ENCODE results near the gene MACROD1.

The MACROD1 gene

DNA sequence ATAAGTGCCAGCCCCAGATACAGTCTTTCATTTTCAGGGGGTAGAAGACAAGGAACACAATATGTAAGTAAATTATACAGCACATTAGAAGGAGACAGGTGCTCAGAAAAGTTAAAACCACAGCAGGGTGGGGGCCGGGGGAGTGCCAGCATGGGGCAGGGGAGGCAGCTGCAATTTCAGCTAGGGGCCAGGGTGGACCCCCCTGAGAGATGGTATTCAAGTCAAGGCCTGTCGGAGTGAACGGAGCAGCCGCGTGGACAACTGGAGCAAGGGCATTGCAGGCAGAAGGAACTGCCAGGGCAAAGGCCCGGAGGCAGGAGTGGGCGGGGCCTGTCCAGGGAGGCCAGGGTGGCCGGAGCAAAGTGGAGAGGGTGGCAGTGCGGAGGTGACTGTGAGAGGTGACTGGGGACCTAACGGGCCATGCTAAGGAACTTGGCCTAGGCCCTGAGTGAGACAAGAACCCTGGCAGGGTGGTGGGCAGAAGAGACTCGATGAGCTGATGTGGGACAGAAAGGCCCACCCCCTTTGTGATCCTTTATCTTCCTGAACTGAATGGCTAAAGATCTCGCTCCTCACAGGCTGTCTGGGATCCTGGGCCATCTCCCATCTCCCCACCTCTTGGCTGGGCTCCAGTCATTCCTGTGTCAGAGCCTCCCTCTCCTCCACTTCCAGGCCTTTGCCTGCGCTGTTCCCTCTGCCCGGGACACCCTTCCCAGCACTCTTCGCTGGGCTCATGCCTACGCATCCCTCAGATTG, 152.6 kb downstream of the MACROD1 start:
- no peak for DNase-seq (ENCODE audit: low read depth)

DNA sequence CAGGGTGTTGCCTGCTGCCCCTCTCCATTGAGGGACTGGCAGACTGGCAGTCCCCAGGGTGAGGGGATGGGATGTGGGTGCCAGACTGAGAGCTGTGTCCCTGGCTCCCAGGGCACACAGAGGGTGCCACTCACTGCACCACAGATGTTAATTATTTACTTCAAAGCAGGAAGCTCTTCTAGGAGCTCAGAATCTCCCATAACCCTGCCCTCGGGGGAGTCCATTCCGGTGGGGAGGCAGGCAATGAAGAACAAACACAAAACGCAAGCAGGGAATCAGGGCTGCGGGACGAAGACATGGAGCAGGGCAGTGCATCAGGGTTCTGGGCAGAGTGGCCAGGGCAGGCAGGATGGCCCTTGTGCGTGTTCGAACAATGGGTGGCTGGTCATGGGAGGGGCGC, 154.5 kb downstream of the MACROD1 start:
- no peak for DNase-seq (ENCODE audit: low read depth)

DNA sequence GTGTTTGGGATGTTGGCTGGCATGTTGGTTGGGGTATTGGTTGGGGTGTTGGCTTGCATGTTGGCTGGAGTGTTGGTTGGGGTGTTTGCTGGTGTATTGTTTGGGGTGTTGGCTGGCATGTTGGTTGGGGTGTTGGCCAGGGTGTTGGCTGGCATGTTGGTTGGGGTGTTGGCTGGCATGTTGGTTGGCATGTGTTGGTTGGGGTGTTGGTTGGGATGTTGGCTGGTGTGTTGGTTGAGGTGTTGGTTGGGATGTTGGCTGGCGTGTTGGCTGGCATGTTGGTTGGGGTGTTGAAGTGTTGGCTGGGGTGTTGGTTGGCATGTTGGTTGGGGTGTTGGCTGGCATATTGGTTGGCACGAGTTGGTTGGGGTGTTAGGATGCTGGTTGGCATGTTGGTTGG, 155.1 kb downstream of the MACROD1 start:
- DNase-seq (ENCODE audit: low read depth): no peak

DNA sequence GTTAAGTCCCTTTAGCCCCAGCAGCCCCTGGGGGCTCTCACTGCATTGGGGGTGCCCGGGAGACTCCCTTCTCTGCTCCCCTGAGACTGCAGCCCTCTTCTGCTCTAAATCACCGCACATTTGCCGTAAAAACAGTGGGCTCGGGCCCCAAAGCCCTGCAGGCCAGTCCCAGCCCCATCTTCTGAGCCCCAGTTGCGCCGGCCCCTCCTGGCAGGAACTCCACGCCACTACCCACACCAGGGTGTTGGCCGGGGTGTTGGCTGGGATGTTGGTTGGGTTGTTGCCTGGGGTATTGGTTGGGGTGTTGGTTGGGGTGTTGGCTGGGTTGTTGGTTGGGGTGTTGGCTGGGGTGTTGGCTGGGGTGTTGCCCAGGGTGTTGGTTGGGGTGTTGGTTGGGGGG, 156.2 kb downstream of the MACROD1 start:
- DNase-seq (ENCODE audit: low read depth): no peak

DNA sequence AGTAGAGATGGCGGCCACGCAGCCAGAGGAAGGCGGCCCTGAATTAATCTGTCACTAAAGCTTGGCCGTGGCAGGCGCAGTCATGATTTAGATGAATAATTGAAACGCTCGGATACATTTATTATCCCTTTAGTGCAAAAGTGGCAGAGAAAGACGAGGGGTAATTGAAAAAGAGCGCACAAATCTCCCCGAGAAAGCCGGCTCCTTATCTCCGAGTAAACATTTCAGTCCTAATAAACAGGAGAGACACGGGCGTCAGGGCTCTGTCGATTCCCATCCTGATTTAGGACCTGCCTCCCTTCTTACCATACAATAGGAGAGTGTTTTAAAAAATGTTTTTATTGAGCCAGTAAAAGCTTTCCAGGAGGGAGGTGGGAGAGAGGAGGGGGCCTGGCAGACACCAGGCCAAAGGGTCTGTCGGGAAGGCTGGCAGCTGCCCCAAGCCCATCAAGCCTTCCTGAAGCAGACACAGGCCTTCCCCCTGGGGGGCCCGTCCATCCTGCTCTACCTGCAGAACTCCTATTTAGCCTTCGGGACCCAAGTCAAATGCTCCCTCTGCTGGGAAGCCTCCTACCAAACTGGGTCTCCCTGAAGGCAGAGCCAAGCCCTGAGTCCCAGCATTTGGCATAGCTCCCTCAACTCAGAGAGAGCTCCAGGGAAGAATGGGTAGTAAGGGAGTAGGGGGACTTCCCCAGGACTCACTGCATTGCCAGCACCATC, 156.8 kb downstream of the MACROD1 start:
- DNase-seq (ENCODE audit: low read depth): no peak

DNA sequence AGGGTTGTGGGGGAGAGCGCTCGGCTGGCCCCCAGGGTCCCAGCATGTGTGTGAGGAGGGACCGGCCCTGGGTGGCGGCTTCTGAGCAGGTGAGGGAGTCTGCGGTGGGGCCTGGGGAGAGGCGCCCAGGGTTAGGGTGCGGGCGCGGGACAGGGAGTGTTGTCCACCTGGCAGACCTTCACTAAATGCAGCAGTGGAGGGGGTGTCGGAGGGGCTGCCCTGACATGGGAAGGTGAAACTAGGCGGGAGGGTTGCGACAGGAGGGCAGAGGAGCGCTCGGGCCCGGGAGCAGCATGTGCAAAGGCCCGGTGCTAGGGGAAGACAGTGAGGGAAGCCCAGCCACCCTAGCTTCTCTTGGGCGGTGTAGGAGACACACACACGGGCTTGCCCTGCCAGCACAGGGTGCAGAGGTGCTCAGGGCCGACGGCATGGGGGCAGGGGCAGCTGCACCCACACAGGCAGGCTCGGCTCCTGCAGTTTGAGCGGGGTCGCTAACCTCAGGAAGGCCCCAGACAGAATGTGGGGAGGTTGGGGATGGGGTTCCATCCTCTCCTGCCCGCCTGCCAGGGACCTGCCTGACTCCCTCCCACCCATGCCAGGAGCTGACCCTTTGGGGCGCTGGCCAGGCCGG, 157.5 kb downstream of the MACROD1 start:
- DNase-seq (ENCODE audit: low read depth): no peak

DNA sequence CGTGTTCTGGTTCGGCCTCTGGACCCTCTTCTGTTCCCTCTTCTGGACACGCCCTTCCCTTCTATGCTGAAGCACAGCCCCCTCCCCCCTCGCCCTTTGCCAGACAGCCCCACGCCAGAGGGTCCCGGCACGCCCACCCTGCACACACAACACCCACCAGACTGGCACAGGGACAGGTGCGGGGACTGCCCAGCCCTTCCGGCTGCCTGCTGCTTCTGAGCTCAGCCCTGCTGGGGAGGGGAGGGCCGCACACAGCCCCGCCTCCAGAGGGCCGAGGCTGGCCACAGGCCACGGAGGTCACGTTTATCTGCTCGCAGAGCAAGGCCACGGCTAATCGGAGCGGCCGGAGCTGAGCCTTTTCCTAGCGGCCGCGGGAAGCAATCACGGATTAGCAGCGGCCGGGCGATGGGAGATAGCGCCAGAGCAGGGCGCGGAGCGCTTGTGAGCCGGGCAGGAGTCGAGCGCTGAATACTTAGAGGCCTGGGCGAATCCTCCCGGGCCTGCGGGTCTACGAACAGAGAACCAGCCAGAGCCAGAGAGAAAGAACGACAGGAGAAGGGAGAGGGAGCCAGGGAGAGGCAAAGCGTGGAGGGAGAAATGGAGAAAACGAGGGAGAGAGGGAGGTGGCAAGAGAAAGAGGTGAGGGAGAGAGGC, 158.2 kb downstream of the MACROD1 start:
- no peak for DNase-seq (ENCODE audit: low read depth)

DNA sequence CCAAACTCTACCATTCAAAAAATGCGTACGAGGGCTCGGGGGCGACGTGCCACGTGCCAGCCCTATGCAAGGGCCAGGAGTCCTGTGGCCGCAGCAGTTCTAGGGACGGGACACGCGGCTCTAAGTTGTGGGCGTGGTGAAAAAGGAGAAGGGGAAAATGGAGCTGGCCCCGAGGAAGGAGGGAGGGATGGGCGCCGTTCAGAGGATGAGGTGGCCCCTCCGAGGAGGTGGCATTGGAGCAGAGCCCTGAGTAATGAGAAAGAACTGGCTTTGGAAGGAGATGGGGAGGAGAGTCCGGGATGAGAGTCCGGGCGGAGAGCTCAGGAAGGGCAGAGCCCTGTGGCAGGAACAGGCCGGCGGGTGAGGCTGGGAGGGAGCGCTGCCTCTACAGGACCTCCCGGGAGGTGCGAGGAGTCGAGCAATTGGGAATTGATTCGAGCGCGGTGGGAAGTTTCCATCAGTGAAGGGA, 158.7 kb downstream of the MACROD1 start:
- no peak for DNase-seq (ENCODE audit: low read depth)

DNA sequence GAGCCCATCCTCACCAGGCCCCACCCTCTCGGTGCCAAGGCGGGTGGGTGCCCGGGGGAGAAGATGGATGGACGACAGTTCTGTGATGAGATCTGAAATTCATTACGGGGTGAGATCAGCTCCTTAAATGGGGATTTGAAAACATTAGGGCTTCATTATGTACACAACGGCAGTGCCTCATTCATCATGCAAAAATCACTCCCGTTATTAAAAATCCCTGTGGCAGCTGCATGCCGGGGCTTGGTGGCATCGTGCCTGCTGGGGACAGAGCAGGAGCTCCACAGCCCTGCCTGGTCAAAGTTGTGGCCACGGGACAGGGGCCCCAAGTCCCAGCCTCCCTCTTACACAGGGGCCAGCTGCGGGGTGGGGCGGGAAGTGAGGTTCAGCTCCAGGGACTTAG, 159.5 kb downstream of the MACROD1 start:
- DNase-seq (ENCODE audit: low read depth): no peak

DNA sequence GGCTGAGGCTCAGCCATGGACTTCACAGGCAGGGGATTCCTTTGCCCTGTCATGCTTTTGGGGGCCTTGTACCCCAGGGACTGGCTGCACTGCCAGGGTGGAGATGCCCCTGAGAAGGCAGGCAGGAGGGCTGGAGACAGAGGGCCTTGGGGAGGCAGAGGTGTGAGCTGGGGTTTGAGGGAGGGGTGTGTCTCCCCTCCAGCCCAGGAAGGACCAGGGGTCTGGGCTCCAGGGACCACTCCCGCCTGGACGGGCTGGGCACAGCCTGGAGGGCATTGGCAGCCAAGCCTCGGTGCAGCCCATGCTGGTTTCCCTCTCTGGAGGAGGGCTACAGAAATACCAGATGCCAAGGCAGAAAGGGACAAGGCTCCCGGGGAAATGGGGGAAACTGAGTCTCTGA, 160.2 kb downstream of the MACROD1 start:
- DNase-seq (ENCODE audit: low read depth): no peak

DNA sequence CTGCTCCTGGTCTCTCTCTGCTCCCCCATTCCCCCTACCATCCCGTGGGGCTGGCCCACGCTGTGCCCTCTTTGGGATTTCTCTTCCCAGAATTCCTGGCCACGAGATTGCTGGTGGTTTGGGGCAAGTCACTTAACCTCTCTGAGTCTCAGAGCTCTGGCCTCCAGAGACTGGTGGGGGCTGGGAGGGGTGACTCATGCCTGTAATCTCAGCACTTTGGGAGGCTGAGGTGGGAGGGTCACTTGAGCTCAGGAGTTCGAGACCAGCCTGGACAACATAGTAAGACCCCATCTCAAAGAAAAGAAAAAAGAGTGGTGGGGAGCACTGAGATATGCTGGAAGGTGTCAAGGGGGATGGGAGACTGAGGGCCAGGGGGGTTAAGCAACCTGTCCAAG, 161.3 kb downstream of the MACROD1 start:
- DNase-seq (ENCODE audit: low read depth): no peak

DNA sequence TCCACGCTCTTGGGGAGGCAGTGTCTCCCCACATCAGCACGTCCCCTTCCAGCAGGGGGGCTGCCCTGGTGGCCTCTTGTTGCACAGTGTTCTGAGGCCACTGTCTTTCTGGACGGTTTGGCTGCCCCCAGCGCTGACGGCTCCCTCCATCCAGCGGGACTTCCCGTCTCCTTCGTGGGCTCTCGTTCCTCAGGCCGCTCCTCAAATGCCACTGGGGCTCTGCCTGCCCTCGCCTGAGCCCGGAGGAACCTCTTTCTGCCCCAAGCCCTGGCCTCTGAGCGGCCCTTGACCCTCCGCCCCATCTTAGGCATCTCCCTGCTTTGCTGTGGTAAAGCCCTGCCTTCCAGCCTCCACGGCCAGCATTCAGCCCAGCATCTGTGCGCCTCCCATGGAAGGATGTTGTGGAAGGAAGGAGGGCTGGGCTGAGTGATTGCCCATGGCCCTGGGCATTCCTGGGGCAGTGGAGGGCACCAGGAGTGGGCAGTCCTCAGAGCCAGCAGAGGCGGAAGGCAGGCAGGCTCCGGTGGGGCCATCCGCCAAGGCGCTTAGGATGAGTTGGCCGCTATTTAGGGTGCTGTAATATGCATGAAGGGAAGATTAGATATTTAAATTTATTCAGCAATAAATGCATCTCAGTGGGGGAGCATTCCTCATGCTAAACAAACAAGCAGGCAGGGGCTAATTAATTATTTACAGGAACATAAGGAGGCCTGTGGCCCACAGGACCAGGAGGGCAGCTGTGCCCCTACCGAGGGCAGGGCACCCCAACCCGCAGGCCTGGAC, 161.9 kb downstream of the MACROD1 start:
- no peak for DNase-seq (ENCODE audit: low read depth)

DNA sequence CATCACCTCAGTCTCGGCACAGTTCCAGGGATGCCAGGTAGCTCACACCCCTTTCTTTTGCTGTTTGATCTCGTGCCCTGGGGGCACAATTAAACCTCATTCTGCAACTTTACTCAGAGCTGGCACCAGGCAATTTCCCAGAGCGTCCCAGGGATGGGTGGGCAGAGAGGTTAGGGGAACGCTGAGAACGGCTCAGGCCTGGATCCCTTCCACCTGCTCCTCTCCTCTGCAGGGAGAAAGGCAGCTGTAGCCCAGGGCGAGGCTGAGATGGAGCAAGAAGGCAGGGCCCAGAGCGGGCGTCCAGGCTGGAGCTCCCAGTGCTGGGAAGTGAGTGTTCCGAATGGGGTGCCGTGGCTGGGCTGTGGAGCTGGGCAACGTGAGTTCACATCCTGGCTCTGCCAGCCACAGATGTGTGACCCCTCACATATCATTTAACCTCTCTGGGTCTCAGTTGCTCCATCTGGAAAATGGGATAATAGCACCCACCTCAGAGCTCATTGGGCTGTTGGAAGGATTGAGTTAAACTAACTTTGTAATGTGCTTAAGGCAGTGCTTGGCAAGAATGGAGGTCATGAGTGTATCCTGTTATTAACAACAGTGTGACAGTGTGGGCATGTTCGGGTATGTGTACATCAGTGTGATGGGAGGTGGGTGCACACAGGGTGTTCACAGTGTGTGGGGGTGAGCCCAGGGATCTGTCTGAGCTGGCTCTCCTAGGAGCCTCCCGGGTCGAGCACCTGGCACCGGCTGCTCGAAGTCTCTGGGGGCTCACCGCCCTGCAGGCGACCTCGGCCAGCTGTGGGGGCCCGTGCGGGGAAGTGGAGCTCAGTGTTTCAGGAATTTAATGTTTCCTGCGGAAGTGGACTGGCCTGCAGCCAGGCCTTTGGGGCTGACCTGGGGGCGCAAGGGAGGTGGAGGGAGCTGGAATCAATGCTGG, 164.2 kb downstream of the MACROD1 start:
- no peak for DNase-seq (ENCODE audit: low read depth)

DNA sequence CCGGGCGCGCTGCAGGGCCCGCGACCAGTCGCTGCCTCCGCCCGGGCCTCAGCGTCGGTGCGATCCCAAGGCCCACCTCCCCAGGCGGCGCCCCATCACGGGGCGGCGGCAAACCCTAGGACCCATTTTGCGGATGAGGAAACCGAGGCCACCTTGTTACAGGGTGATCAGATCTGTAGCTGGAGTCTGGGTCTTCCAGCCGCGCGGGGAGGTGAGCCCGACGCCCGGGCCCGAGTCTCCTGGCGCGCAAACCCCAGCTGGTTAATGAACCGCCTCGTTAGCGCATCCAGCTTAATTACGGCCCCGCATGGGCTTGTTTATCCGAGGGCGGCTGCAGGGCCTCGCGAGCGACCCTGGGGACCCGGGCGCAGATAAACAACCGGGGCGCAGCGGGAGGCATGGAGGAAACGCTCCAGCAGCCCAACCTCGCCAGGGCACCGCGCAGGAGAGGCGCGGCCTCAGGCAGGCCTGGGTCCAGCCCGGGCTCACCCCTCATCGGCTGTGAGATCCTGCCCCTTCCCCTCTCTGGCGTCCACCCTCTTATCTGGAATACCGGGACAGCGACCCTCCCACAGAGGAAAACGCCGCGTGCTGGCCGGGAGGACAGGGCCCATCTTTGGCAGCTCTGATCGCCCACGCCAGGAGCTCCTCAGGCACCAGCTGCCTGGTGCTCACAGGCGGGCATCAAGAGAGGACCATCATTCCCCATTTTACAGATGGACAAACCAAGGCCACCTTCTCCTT, 165.0 kb downstream of the MACROD1 start:
- DNase-seq (ENCODE audit: low read depth): no peak

DNA sequence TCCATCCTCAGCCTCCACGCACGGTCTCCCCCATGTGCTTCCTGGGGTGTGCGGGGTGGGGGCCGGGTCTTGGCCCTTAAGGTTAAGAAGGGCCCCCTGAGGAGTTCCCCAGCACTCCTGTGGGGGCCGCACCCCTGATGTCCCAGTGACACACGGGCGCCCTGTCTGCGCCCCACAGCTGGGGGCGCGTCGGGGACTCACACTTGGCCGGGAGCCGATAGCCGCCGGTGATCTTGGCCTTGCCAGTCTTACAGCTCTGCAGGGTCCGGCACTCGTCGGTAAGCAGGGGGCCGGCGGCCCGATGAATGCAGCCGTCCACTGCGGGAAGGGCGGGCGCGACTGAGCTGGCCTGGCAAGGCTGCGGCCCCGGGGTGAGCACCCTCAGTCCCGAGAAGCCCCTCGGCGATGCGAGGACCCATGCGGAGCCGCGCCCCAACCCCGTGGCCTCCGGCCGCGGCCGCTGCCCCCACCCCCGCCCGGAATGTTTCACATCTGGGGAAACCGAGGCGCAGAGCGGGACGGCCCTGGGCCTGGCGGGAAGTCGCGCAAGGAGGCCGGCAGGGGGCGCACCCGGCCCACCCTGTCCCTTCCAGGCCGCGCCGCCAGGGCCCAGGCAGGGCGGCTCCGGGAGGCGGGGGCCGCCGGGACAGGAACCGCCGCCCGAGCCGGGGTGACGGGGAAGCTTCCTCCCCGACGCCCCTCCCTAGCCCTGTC, 165.7 kb downstream of the MACROD1 start:
- DNase-seq (ENCODE audit: low read depth): peak; percentile 52

DNA sequence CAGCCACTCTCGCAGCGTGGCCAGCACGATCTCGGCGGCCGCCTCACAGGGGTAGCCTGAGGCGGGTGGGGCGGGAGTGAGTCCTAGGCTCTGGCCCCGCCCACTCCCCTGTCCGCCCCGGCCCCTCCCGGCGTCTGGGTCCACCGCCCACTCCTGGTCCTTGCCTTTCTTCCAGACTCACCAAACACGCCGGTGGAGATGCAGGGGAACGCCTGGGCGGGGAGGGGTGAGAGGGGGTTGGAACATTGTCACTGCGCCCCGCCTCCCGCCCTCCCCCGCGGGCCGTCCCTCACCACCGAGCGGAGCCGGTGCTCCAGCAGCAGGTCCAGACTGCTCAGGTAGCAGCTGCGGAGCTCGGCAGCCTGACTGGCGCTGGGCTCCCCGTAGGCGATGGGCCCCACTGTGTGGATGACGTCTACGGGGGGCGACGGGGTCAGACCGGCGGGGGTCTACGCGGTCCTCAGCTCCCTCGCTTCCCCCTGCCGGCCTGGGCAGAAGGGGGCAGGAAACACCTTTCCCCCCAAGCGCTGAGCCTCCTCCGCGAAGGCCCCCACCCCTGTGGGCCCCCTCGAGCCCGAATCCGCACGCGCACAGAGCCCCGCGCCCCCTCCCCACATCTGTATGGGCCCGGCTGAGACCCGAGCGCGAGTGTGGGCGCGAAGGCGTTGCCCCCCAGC, 166.4 kb downstream of the MACROD1 start:
- peak; percentile 26 for DNase-seq (ENCODE audit: low read depth)

DNA sequence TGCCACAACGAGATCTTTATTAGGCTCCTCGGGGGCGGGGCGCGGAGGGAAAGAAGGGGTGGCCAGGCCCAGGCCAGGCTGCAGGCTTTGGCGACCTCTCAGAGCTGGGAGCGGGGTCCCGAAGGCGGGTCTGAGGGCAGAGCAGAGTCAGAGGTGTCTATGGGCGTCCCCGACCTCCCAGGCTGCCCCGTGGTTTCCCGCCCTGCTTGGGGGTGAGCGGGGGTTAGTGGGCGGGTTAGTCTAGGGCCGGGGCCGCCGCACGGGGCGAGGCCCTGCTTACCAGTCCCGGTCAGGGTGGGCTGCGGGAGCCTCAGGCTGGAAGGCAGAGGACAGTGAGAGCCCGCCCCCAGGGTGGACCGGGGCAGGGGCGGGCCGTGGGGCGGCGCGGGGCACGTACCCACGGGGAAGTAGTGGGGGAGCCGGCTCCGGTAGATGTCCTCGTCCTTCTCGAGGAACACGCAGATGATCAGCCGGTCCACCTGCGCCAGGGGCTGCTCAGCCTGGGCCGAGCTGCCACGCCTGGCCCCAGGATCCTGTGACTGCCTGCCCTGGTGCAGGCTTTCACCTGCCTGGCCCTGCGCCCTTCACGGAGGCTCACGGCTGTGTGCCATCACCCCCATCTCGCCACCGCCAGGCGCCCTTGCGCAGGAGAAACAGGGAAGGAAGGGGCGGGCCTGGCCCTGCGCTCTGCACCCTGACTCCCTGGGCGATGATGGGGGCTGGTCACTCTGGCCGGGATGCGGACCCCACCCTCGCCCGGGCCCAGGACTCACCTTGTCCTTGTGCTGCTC, 167.2 kb downstream of the MACROD1 start:
- DNase-seq (ENCODE audit: low read depth): no peak

DNA sequence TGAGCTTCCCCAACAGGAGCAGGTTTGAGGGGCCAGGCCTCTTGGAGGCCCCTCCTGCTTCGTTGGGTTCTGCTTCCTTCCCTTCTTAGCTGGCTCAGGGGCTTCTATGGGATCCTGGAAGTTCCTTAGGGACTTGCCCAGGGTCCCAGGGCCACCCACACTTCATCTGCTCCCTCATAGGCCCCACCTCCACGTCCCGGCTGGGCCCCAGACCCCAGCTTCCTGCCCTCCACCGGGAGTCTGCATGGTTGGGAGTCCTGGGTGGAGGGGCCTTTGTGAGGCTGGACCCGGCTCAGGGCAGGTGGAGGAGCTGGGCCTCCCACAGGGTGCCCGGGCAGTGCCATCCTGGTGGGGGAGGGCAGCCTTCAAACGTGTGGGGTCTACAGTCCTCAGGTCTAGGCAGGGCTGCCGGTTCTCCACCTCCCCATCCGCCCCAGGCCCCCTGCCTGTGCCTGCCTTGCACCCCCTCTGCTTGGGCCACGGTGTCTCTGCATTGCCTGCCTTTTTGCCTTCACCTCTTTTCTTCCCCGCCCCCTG, 168.0 kb downstream of the MACROD1 start:
- no peak for DNase-seq (ENCODE audit: low read depth)

Measured in stimulated activated CD8-positive, alpha-beta memory T cell treated with anti-CD3 and anti-CD28 coated beads, Interleukin-15, amount 100 ng/mL, for 24 hours (primary cell).